H1 (cell line): ENCODE results near the gene SLC6A2. TPM values are rescaled to one million over a fixed set of nuclear protein-coding genes. Genes with fewer than 3 reads are reported as not detected.

Experiments
- CTCF ChIA-PET: fragments of 300-600 bp; sonication (Branson Sonifier 250); formaldehyde crosslinking; loops from one replicate; lab custom pipeline; 2021; ENCODE audit not compliant: partially characterized antibody; lab: Charles Lee
- POLR2A ChIA-PET: fragments of 300-600 bp; sonication (Branson Sonifier 250); formaldehyde crosslinking; loops from one replicate; lab custom pipeline; 2021; ENCODE audit warnings: inconsistent platforms; ENCODE audit not compliant: partially characterized antibody; lab: Charles Lee
- DNase-seq, 2 experiments: peaks; one replicate each; pipeline versions ENCODE4 v3.0.0 to v3.0.0-alpha.2; 2010 to 2022; ENCODE audit warnings: low spot score in 2 of 2, low read depth in 1 of 2, mixed read lengths in 1 of 2
- FAIRE-seq: peaks from 2 replicates; lab custom pipeline; 2011; peaks lifted over from hg19 to GRCh38; lab: Jason Lieb, UNC
- H2AFZ ChIP-seq: 2 replicates; pipeline ENCODE4 v1.8.1; 2012; ENCODE audit warnings: low read length, inconsistent platforms
- H2AK5ac ChIP-seq: 2 replicates; pipeline ENCODE4 v1.6.1; 2013; ENCODE audit warnings: low read depth, low read length
- H2BK120ac ChIP-seq: replicated peaks from 2 replicates; pipeline ENCODE3; 2013; ENCODE audit warnings: low read depth, low read length, inconsistent platforms
- H2BK12ac ChIP-seq: 2 replicates; pipeline ENCODE4 v1.6.1; 2013; ENCODE audit warnings: low read depth, low read length
- H2BK15ac ChIP-seq: 2 replicates; pipeline ENCODE4 v1.6.1; 2013; ENCODE audit warnings: low read length
- H2BK20ac ChIP-seq: 2 replicates; pipeline ENCODE4 v1.6.1; 2013; ENCODE audit warnings: low read length
- H2BK5ac ChIP-seq: 2 replicates; pipeline ENCODE4 v1.6.1; 2013; ENCODE audit warnings: low read depth, low read length
- H3K14ac ChIP-seq: 2 replicates; pipeline ENCODE4 v1.6.1; 2013; ENCODE audit warnings: inconsistent platforms; ENCODE audit not compliant: insufficient read length
- H3K18ac ChIP-seq: 2 replicates; pipeline ENCODE4 v1.6.1; 2013; ENCODE audit warnings: low read length; ENCODE audit errors: extremely low read depth
- H3K23ac ChIP-seq: 2 replicates; pipeline ENCODE4 v1.6.1; 2013; ENCODE audit warnings: inconsistent platforms; ENCODE audit not compliant: insufficient read length
- H3K23me2 ChIP-seq: 2 replicates; pipeline ENCODE4 v1.6.1; 2013; ENCODE audit warnings: low read depth, low read length
- H3K27ac ChIP-seq: 2 replicates; pipeline ENCODE4 v1.6.1; 2011; ENCODE audit warnings: low read depth, low read length, inconsistent platforms
- H3K27me3 ChIP-seq, 4 experiments: replicated peaks in 1 of 4; 1 replicate in 1 of 4; 2 replicates in 3 of 4; pipeline versions ENCODE4 v1.6.1 to v1.8.1; 2011 to 2013; ENCODE audit warnings: low read length in 3 of 4, mild to moderate bottlenecking in 3 of 4, inconsistent platforms in 2 of 4, mixed read lengths in 2 of 4, moderate library complexity in 1 of 4; ENCODE audit not compliant: control insufficient read depth in 3 of 4, insufficient read depth in 3 of 4; ENCODE audit errors: extremely low read depth in 1 of 4
- H3K36me3 ChIP-seq, 4 experiments: 2 replicates each; pipeline versions ENCODE4 v1.6.1 to v1.8.1; 2011 to 2013; ENCODE audit warnings: mild to moderate bottlenecking in 4 of 4, low read length in 3 of 4, moderate library complexity in 2 of 4, control low read depth in 1 of 4, inconsistent platforms in 1 of 4; ENCODE audit not compliant: insufficient read depth in 4 of 4, control insufficient read depth in 2 of 4
- H3K4ac ChIP-seq: replicated peaks from 2 replicates; pipeline ENCODE3; 2013; ENCODE audit warnings: low read length, low read depth, mixed read lengths, inconsistent platforms; ENCODE audit not compliant: insufficient read length
- H3K4me1 ChIP-seq, 4 experiments: replicated peaks in 1 of 4; 1 replicate in 1 of 4; 2 replicates in 3 of 4; pipeline versions ENCODE4 v1.6.1 to v1.8.1; 2011 to 2013; ENCODE audit warnings: low read length in 3 of 4, inconsistent platforms in 2 of 4, mixed read lengths in 1 of 4; ENCODE audit not compliant: insufficient read depth in 4 of 4, control insufficient read depth in 3 of 4
- H3K4me2 ChIP-seq, 2 experiments: 2 replicates each; pipeline versions ENCODE4 v1.6.1 to v1.8.1; 2011 to 2013; ENCODE audit warnings: low read depth in 2 of 2, low read length in 2 of 2, control low read depth in 1 of 2, inconsistent platforms in 1 of 2, mild to moderate bottlenecking in 1 of 2; ENCODE audit not compliant: insufficient read depth in 1 of 2
- H3K4me3 ChIP-seq, 4 experiments: fragments of 200-600, 300-600 bp in 1 of 4; sonication (generic), shearing (Covaris generic), sonication (Bioruptor Twin) in 1 of 4; 2 replicates each; pipeline versions ENCODE4 v1.5.1 to v1.8.1; 2011 to 2016; ENCODE audit warnings: low read length in 4 of 4, low read depth in 3 of 4, control low read depth in 2 of 4, inconsistent platforms in 2 of 4, mild to moderate bottlenecking in 2 of 4, mixed read lengths in 1 of 4, moderate library complexity in 1 of 4; ENCODE audit not compliant: insufficient read depth in 2 of 4; ENCODE audit errors: extremely low read depth in 1 of 4
- H3K56ac ChIP-seq: replicated peaks from 2 replicates; pipeline ENCODE3; 2013; ENCODE audit warnings: low read depth, mild to moderate bottlenecking, mixed read lengths, low read length, inconsistent platforms; ENCODE audit not compliant: insufficient read length
- H3K79me1 ChIP-seq: 2 replicates; pipeline ENCODE4 v1.6.1; 2013; ENCODE audit warnings: low read depth, low read length, control low read depth
- H3K79me2 ChIP-seq, 2 experiments: 2 replicates each; pipeline versions ENCODE4 v1.6.1 to v1.8.1; 2012 to 2013; ENCODE audit warnings: low read length in 2 of 2, mild to moderate bottlenecking in 2 of 2, inconsistent platforms in 1 of 2; ENCODE audit not compliant: insufficient read depth in 2 of 2, control insufficient read depth in 1 of 2
- H3K9ac ChIP-seq, 4 experiments: replicated peaks in 1 of 4; 1 replicate in 1 of 4; 2 replicates in 3 of 4; pipeline versions ENCODE4 v1.6.1 to v1.8.1; 2011 to 2013; ENCODE audit warnings: low read depth in 3 of 4, low read length in 3 of 4, control low read depth in 2 of 4, mild to moderate bottlenecking in 2 of 4, moderate library complexity in 2 of 4, inconsistent platforms in 1 of 4; ENCODE audit errors: extremely low read depth in 1 of 4
- H3K9me3 ChIP-seq, 2 experiments: 2 replicates each; pipeline versions ENCODE4 v1.6.1 to v1.8.1; 2012 to 2013; ENCODE audit warnings: mild to moderate bottlenecking in 2 of 2, moderate library complexity in 2 of 2, control low read depth in 1 of 2, inconsistent platforms in 1 of 2, low read depth in 1 of 2, low read length in 1 of 2, mixed read lengths in 1 of 2; ENCODE audit not compliant: insufficient read depth in 2 of 2
- H4K20me1 ChIP-seq, 2 experiments: replicated peaks in 1 of 2; 2 replicates each; pipeline versions ENCODE3 to v1.8.1; 2011 to 2013; ENCODE audit warnings: inconsistent platforms in 2 of 2, low read length in 2 of 2, mild to moderate bottlenecking in 1 of 2; ENCODE audit not compliant: insufficient read depth in 2 of 2, control insufficient read depth in 1 of 2
- H4K5ac ChIP-seq: 2 replicates; pipeline ENCODE4 v1.6.1; 2013; ENCODE audit warnings: low read length, low read depth, mixed read lengths, inconsistent platforms; ENCODE audit not compliant: insufficient read length
- H4K8ac ChIP-seq: 2 replicates; pipeline ENCODE4 v1.8.0; 2013; ENCODE audit warnings: mild to moderate bottlenecking, moderate library complexity, low read length, inconsistent platforms; ENCODE audit not compliant: insufficient read depth; ENCODE audit errors: extremely low read depth
- H4K91ac ChIP-seq: replicated peaks from 2 replicates; pipeline ENCODE3; 2013; ENCODE audit warnings: low read length, mixed read lengths, inconsistent platforms; ENCODE audit not compliant: insufficient read length
- POU5F1 ChIP-seq: IDR thresholded peaks from 2 replicates; pipeline ENCODE4 v1.6.1; 2011; ENCODE audit warnings: low read depth, mild to moderate bottlenecking, low read length, moderate library complexity
- SP1 ChIP-seq: IDR thresholded peaks from 2 replicates; pipeline ENCODE4 v1.6.1; 2011; ENCODE audit warnings: low read depth, low read length
- YY1 ChIP-seq: IDR thresholded peaks from 2 replicates; pipeline ENCODE4 v1.6.1; 2011; ENCODE audit warnings: low read depth, mild to moderate bottlenecking, low read length
- WGBS, 2 experiments: shearing (Covaris generic) in 1 of 2; methylation state at CpG; one replicate each; pipeline versions ENCODE4 v1.1.6 to v1.1.7; 2013 to 2015; ENCODE audit warnings: low lambda C conversion rate in 2 of 2, mixed read lengths in 2 of 2, inconsistent platforms in 1 of 2, low coverage in 1 of 2, missing lambda C conversion rate in 1 of 2; ENCODE audit not compliant: insufficient replicate concordance in 2 of 2, insufficient coverage in 1 of 2, insufficient read length in 1 of 2; ENCODE audit errors: extremely low coverage in 1 of 2, missing lambda C conversion rate in 1 of 2; 5-methylcytosine and 5-hydroxymethylcytosine counted together
- polyA plus RNA-seq, 7 experiments: library from polyadenylated mRNA; depleted of rRNA in 3 of 7; stranded (reverse) in 5 of 7; unstranded in 2 of 7; fragments of >200 nt in 5 of 7; fragments of 200-250 nt in 2 of 7; gene quantifications; 1 replicate in 5 of 7; 2 replicates in 1 of 7; 4 replicates in 1 of 7; pipeline versions ENCODE4 v1.2.1 to v1.2.3, GENCODE V29; 2011 to 2013; ENCODE audit warnings: missing spikeins in 2 of 7, mixed read lengths in 2 of 7
- total RNA-seq: library from RNA; stranded (reverse); fragmentation: NEBNext Ultra II Directional; extraction: Animal tissue kit (Norgen Biotek cat#: 25700); gene quantifications from 2 replicates; pipeline ENCODE4 v1.2.1, GENCODE V29; 2021

Gene SLC6A2
- total and polyA plus RNA-seq, 2 of the 8 experiments (the other 6 are each of a cell fraction or from before 2014, with no cell fraction given), result 0.35 TPM; not detected in 1

GRCh38 chr16:55625843-55626242 is 29.9 kb upstream of the SLC6A2 start:
- H3K14ac ChIP-seq, result no peak overlapping the region
- H3K27ac ChIP-seq, result no peak overlapping the region
- H3K27me3 ChIP-seq, result no peaks in the 10 kb centered on the region; a peak in 1 of 7 replicates
- H2AFZ ChIP-seq, result no peak overlapping the region
- H3K79me1 ChIP-seq, result no peaks in the 10 kb centered on the region
- peaks cover 3 to 7% of the 10 kb centered on the region in 2 experiments; a peak in 2 of 4 replicates for H3K9me3 ChIP-seq
- no peak for TF ChIP-seq SP1
- no peak for TF ChIP-seq POU5F1
- TF ChIP-seq YY1, result no peak
- TF ChIP-seq, all 59 proteins: peak for 0
- no peak overlapping the region for H2BK12ac ChIP-seq
- no peak overlapping the region for H2BK15ac ChIP-seq
- H3K4me2 ChIP-seq, result no peak overlapping the region
- H3K36me3 ChIP-seq, result no peaks in the 10 kb centered on the region
- 83% methylated on average over 3 of the region's 3 CpGs; no CpG with 5 or more reads in 1 of the 2 experiments for WGBS, 2 experiments
- no peak overlapping the region for H2BK120ac ChIP-seq
- H3K4me1 ChIP-seq, result peaks cover 0 to 3% (median 2%) of the 10 kb centered on the region in 4 experiments; a peak in 1 of 7 replicates
- H4K5ac ChIP-seq, result no peak overlapping the region
- POLR2A ChIA-PET, result no interaction called here
- H2BK5ac ChIP-seq, result no peak overlapping the region
- no peaks in the 10 kb centered on the region for H4K20me1 ChIP-seq
- no peak overlapping the region for H3K4me3 ChIP-seq
- H4K8ac ChIP-seq, result no peak overlapping the region
- H3K23ac ChIP-seq, result no peak overlapping the region
- no peaks in the 10 kb centered on the region for H3K79me2 ChIP-seq
- no peak for FAIRE-seq
- H3K56ac ChIP-seq, result no peak overlapping the region
- H4K91ac ChIP-seq, result no peak overlapping the region
- H2AK5ac ChIP-seq, result no peak overlapping the region
- no peak overlapping the region for H3K18ac ChIP-seq
- CTCF ChIA-PET, result interaction anchor here (1.0 to 3.5 kb wide), 8 partner anchors 11 to 161 kb away, joined by 4 to 23 read pairs (median 8); no protein-coding TSS in a partner anchor
- H3K23me2 ChIP-seq, result no peaks in the 10 kb centered on the region
- H2BK20ac ChIP-seq, result no peak overlapping the region
- DNase-seq, result no peak
- H3K4ac ChIP-seq, result no peak overlapping the region
- no peak overlapping the region for H3K9ac ChIP-seq
